Measurements from ENCODE around the gene TSKU. TPM values are rescaled to one million over a fixed set of nuclear protein-coding genes. Genes with fewer than 3 reads are reported as not detected.
"Not testable (repeated sequence)": the region's sequence is repeated elsewhere in the genome, so short reads cannot be mapped to it uniquely, and the experiment has no call there.

The TSKU gene
- total RNA-seq, 1 donor from 2014 or later: 84.0 TPM

DNA sequence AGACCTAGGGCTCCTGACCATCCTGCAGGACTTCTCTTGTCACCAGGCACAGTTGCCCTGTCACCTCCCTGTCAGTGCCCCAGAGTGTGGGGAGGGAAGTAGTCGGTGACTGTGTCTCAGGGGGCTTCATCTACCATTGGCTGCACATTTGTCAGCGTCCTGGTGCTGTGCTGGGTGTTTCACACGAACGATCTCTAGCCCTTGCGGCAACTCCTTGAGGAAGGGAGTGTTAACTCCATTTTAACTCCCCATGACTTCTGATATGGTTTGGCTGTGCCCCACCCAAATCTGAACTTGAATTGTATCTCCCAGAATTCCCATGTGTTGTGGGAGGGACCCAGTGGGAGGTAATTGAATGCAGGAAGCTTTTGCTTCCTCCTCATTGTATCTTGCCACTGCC is 7.1 kb downstream of the TSKU start:
- H3K27me3 Mint-ChIP-seq (ENCODE audit: unreplicated experiment): no peaks in the 10 kb centered on the region
- peaks cover 94% of the 10 kb centered on the region for H3K4me1 Mint-ChIP-seq (ENCODE audit: unreplicated experiment)
- no peak for DNase-seq (ENCODE audit: extremely low spot score, unreplicated experiment)
- H3K9me3 Mint-ChIP-seq (ENCODE audit: unreplicated experiment): peaks cover 7% of the 10 kb centered on the region
- H3K4me3 Mint-ChIP-seq (ENCODE audit: unreplicated experiment): no peak overlapping the region
- TF ChIP-seq, protein P1, sequence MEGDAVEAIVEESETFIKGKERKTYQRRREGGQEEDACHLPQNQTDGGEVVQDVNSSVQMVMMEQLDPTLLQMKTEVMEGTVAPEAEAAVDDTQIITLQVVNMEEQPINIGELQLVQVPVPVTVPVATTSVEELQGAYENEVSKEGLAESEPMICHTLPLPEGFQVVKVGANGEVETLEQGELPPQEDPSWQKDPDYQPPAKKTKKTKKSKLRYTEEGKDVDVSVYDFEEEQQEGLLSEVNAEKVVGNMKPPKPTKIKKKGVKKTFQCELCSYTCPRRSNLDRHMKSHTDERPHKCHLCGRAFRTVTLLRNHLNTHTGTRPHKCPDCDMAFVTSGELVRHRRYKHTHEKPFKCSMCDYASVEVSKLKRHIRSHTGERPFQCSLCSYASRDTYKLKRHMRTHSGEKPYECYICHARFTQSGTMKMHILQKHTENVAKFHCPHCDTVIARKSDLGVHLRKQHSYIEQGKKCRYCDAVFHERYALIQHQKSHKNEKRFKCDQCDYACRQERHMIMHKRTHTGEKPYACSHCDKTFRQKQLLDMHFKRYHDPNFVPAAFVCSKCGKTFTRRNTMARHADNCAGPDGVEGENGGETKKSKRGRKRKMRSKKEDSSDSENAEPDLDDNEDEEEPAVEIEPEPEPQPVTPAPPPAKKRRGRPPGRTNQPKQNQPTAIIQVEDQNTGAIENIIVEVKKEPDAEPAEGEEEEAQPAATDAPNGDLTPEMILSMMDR (IDR thresholded peaks at IDR 0.05): no peak
- peak overlapping the region; percentile 50 for H3K27ac Mint-ChIP-seq (ENCODE audit: unreplicated experiment)
- peaks cover 11% of the 10 kb centered on the region for H3K36me3 Mint-ChIP-seq (ENCODE audit: unreplicated experiment)

DNA sequence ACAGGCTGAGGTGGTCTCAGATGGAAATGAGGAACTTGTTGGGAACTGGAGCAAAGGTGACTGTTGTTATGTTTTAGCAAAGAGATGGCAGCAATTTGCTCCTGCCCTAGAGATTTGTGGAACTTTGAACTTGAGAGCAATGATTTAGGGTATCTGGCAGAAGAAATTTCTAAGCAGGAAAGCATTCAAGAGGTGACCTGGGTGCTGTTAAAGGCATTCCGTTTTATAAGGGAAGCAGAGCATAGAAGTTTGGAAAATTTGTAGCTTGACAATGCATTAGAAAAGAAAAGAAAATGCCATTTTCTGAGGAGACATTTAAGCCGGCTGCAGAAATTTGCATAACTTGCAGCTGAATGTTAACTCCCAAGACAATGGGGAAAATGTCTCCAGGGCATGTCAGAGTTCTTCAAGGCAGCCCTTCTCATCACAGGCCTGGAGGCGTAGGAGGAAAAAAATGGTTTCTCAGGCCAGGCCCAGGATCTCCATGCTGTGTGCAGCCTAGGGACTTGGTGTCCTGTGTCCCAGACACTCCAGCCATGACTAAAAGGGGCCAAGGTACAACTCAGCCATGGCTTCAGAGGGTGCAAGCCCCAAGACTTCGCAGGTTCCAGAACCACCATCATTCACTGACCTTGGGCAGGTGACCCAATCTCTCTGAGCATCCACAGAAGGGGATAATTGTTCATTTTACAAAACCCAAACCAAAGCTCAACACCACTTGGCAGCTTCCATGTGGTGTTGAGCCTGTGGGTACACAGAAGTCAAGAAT is 8.0 kb downstream of the TSKU start:
- not testable (repeated sequence) for DNase-seq (ENCODE audit: extremely low spot score, unreplicated experiment); H3K9me3 Mint-ChIP-seq (ENCODE audit: unreplicated experiment); H3K27me3 Mint-ChIP-seq (ENCODE audit: unreplicated experiment)
- H3K4me1 Mint-ChIP-seq (ENCODE audit: unreplicated experiment): peaks cover 90% of the 10 kb centered on the region
- peaks cover 17% of the 10 kb centered on the region for H3K36me3 Mint-ChIP-seq (ENCODE audit: unreplicated experiment)
- peak overlapping the region; percentile 93 for H3K27ac Mint-ChIP-seq (ENCODE audit: unreplicated experiment)
- H3K4me3 Mint-ChIP-seq (ENCODE audit: unreplicated experiment): peak overlapping the region; percentile 10

DNA sequence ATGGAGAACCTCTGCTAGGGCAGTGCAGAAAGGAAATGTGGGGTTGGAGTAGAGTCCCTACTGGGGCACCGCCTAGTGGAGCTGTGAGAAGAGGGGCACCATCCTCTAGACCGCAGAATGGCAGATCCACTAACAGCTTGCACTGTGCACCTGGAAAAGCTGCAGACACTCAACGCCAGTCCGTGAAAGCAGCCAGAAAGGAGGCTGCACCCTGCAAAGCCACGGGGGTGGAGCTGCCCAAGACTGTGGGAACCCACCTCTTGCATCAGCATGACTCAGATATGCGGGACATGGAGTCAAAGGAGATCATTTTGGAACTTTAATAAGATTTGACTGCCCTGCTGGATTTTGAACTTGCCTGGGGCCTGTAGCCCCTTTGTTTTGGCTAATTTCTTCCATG is 8.7 kb downstream of the TSKU start:
- DNase-seq (ENCODE audit: extremely low spot score, unreplicated experiment): no peak
- H3K27ac Mint-ChIP-seq (ENCODE audit: unreplicated experiment): peak overlapping the region; percentile 93

DNA sequence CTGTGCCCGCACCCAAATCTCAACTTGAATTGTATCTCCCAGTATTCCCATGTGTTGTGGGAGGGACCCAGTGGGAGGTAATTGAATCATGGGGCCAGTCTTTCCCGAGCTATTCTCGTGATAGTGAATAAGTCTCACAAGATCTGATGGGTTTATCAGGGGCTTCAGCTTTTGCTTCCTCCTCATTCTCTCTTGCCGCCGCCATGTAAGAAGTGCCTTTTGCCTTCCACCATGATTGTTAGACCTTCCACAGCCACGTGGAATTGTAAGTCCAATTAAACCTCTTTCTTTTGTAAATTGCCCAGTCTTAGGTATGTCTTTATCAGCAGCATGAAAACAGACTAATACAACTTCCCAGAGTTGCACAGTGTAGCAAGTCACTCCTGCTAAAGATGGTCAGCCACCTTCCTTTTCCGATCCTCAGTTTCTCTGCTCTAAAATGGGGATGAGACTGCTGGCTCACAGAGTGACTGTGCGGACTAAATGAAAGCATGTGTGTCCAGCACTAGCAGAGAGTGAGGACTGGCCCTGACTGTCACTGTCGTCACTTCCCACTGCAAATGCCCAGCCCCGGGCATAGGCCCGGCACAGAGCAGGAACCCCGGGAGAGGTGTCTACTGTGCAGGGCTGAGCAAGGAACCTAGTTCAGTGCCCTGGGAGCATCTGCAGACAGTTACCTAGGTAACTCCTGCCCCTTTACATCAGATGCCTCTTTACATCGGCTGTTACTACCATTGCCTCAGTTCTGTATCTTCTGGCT is 9.5 kb downstream of the TSKU start:
- peaks cover 7% of the 10 kb centered on the region for H3K9me3 Mint-ChIP-seq (ENCODE audit: unreplicated experiment)
- H3K36me3 Mint-ChIP-seq (ENCODE audit: unreplicated experiment): peaks cover 22% of the 10 kb centered on the region
- H3K27ac Mint-ChIP-seq (ENCODE audit: unreplicated experiment): peak overlapping the region; percentile 93
- H3K27me3 Mint-ChIP-seq (ENCODE audit: unreplicated experiment): no peaks in the 10 kb centered on the region
- TF ChIP-seq, protein P1 (IDR thresholded peaks at IDR 0.05): no peak
- H3K4me3 Mint-ChIP-seq (ENCODE audit: unreplicated experiment): peak overlapping the region; percentile 51
- no peak for DNase-seq (ENCODE audit: extremely low spot score, unreplicated experiment)
- peaks cover 77% of the 10 kb centered on the region for H3K4me1 Mint-ChIP-seq (ENCODE audit: unreplicated experiment)

More for the DNA sequence above, 8.7 kb downstream of the TSKU start:
- peaks cover 21% of the 10 kb centered on the region for H3K36me3 Mint-ChIP-seq (ENCODE audit: unreplicated experiment)
- H3K4me1 Mint-ChIP-seq (ENCODE audit: unreplicated experiment): peaks cover 84% of the 10 kb centered on the region
- TF ChIP-seq, protein P1 (IDR thresholded peaks at IDR 0.05): no peak
- peaks cover 7% of the 10 kb centered on the region for H3K9me3 Mint-ChIP-seq (ENCODE audit: unreplicated experiment)
- no peaks in the 10 kb centered on the region for H3K27me3 Mint-ChIP-seq (ENCODE audit: unreplicated experiment)
- peak overlapping the region; percentile 51 for H3K4me3 Mint-ChIP-seq (ENCODE audit: unreplicated experiment)

DNA sequence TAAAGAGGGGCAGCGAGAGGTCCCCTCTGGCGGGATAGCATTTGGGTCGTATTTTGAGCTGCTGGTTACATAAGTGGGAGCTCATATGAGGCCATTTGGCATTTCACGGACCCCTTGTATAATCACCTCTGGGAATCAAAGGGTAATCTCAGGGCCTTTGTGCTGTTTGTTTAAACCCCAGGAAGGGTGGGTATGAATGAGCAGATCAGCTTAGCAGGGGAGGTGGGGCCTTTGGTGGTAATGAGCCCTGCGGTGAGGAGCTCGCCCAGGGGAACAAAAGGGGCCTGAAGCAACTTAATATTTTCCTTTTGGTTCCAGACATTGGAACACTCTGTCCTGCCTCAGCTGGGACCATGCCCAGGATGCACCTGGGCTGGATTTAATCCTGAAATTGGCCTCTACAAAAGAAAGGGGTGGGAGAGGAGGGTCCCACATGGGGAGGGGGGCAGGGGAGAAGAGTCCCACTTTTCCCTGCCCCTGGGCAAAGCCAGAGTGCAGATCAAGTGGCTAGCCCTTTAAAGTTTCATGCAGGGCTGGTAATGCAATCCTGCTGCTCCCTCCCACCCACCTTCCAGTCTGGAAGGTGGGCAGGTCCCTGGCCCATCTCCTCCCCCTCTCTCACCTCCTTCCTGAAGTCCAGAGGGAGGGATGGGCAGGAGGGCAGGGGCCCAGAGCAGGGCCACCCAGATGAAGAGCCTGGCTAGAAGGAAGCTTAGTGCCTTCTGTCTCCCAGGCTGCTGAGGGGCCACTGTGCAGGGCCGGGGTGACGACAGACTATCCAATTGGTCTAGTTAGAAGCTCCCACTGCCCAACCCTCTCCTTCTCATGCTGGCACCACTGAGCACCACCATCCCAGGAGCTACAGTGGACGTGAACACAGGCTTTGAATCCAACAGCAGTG is 10.5 kb downstream of the TSKU start:
- TF ChIP-seq, protein P1 (IDR thresholded peaks at IDR 0.05): no peak
- Mint-ChIP-seq H3K9me3 (ENCODE audit: unreplicated experiment) (peaks cover 7% of the 10 kb centered on the region), H3K36me3 (ENCODE audit: unreplicated experiment) (peaks cover 31% of the 10 kb centered on the region), H3K27me3 (ENCODE audit: unreplicated experiment) (no peaks in the 10 kb centered on the region), H3K27ac (ENCODE audit: unreplicated experiment) (peak overlapping the region; percentile 93), H3K4me3 (ENCODE audit: unreplicated experiment) (peak overlapping the region; percentile 35), H3K4me1 (ENCODE audit: unreplicated experiment) (peaks cover 77% of the 10 kb centered on the region)
- peak; percentile 73 for DNase-seq (ENCODE audit: extremely low spot score, unreplicated experiment)

All from osteocyte (in vitro differentiated cells).